Lower lobe of right lung (tissue), 2 donors: Measurements from ENCODE around the gene TSSK2. TPM values are rescaled to one million over a fixed set of nuclear protein-coding genes. Genes with fewer than 3 reads are reported as not detected.

Experiments
- ATAC-seq, 2 donors: fragments of 200-7000 bp; cut with Tn5 transposase; one replicate each; pipeline ENCODE4 v1.9.1; 2020 to 2022; ENCODE audit warnings: mild to moderate bottlenecking in 2 of 2, moderate library complexity in 2 of 2
- DNase-seq: peaks from one replicate; pipeline ENCODE4 v3.0.0-alpha.2; 2020
- H3K27ac ChIP-seq: fragments of 200-600 bp; one replicate; pipeline ENCODE4 v1.8.0; 2022
- H3K27me3 ChIP-seq: fragments of 200-600 bp; one replicate; pipeline ENCODE4 v1.8.0; 2022; ENCODE audit warnings: low read depth
- H3K36me3 ChIP-seq: fragments of 200-600 bp; one replicate; pipeline ENCODE4 v1.8.0; 2022; ENCODE audit warnings: mild to moderate bottlenecking
- H3K4me1 ChIP-seq: fragments of 200-600 bp; one replicate; pipeline ENCODE4 v1.8.0; 2022
- H3K4me3 ChIP-seq: fragments of 200-600 bp; one replicate; pipeline ENCODE4 v1.8.0; 2022; ENCODE audit warnings: mild to moderate bottlenecking
- H3K9me3 ChIP-seq: fragments of 200-600 bp; one replicate; pipeline ENCODE4 v1.8.0; 2022
- intact Hi-C: fragments of 100-400 bp; cut with DNase I; formaldehyde crosslinking; loops from one replicate; pipeline ENCODE4 v1.11.0; 2022
- total RNA-seq: library from RNA; stranded (reverse); fragmentation: NEBNext Ultra II Directional; extraction: Animal tissue kit (Norgen Biotek cat#: 25700); gene quantifications from one replicate; pipeline ENCODE4 v1.2.1, GENCODE V29; 2021
- TF ChIP-seq, protein P1 (sequence below): fragments of 200-600 bp; IDR thresholded peaks from one replicate; pipeline ENCODE4 v1.8.0; 2022; ENCODE audit warnings: antibody characterized with exemption, mild to moderate bottlenecking
- donor health status: DM: no; HTN: yes; CAD: no; lungs with severe emphysema.

Gene TSSK2
- total RNA-seq, 1 donor from 2014 or later = not detected

DNA sequence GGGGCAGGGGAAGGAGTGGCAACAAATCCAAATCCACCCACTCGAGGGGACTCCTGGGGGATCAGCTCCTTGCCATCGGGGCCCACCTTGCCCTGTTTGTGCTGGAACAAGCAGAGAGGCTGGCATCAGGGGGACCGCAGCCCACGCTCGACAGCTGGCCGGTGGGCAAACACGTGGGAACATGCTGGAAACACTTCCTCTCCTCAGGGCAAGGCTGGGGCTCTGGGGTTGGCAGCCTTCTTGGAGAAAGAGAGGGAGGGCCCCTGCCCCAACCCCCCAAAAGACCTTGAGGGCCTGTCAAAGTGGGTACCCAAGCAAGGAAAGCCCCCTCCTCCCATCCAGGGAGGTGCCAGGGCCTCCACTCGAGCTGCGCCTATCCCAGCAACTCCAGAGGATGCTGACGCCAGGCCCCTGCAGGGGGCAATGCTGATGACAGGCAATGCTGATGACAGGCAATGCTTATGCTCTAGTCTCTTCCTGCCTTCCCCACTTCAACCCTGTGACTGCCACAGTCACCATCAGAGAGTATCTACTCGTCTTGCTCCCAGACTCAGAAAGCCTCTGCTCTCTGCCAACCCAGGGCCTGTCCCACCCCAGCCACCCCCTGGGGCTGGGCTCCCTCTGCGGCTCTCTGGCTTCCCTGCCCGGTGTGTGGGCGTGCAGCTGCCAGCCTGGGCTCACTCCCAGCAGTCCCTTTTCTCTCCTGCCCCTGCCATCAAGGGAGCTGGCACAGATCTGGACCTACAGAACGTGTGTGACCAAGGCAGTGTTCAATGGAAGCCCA lies 7.3 kb downstream of the TSSK2 start:
- TF ChIP-seq, protein P1, sequence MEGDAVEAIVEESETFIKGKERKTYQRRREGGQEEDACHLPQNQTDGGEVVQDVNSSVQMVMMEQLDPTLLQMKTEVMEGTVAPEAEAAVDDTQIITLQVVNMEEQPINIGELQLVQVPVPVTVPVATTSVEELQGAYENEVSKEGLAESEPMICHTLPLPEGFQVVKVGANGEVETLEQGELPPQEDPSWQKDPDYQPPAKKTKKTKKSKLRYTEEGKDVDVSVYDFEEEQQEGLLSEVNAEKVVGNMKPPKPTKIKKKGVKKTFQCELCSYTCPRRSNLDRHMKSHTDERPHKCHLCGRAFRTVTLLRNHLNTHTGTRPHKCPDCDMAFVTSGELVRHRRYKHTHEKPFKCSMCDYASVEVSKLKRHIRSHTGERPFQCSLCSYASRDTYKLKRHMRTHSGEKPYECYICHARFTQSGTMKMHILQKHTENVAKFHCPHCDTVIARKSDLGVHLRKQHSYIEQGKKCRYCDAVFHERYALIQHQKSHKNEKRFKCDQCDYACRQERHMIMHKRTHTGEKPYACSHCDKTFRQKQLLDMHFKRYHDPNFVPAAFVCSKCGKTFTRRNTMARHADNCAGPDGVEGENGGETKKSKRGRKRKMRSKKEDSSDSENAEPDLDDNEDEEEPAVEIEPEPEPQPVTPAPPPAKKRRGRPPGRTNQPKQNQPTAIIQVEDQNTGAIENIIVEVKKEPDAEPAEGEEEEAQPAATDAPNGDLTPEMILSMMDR = no peak
- Histone ChIP-seq H3K36me3 (peaks cover 91% of the 10 kb centered on the region), H3K27me3 (no peaks in the 10 kb centered on the region), H3K4me3 (no peak overlapping the region), H3K9me3 (no peaks in the 10 kb centered on the region), H3K4me1 (peaks cover 4% of the 10 kb centered on the region), H3K27ac (no peak overlapping the region)
- intact Hi-C loops = no loop called here
- ATAC-seq (no peak), DNase-seq (no peak)

DNA sequence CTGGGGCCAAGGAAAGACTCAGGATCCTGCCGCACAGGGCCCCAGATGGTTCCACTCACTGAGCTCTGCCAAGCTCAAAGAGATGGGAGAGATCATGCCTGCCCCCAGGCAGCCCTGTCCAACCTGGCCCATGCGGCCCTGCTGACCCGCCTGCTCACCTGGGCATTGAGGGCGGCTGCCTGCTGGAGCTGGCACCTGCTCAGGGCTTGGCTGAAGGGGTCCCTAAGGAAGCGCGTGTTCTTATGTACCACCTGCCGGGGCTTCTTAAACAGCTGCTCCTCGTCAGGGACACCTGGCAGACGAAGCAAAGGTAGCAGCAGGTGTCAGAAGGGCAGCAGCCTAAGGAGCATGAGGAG lies 7.9 kb downstream of the TSSK2 start:
- intact Hi-C loops = no loop called here
- ATAC-seq = no peak
- no peaks in the 10 kb centered on the region for H3K27me3 ChIP-seq
- peaks cover 10% of the 10 kb centered on the region for H3K4me1 ChIP-seq
- no peak overlapping the region for H3K27ac ChIP-seq
- no peak for DNase-seq
- TF ChIP-seq, protein P1 = no peak
- H3K9me3 ChIP-seq = no peaks in the 10 kb centered on the region
- H3K4me3 ChIP-seq = no peak overlapping the region
- peaks cover 85% of the 10 kb centered on the region for H3K36me3 ChIP-seq

DNA sequence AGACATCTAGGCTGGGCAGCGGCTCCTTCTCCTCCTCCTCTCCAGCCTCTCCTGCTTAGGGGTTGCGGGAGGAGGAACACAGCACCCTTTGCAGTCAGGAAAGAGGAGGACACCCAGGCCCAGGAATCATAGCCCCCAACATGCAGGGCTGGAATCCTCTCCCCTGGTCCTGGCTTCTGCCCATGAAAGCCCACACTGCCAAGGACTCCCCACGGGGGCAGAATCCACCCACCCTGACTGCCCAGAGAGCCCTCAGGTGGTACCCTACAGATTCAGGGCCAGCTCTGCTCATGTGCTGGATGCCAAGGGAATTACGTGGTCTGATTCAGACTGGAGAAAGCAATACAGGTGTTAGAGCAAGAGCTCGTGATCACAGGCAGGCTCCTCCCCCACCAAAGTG lies 8.9 kb downstream of the TSSK2 start:
- H3K4me1 ChIP-seq = peaks cover 11% of the 10 kb centered on the region
- H3K9me3 ChIP-seq = no peaks in the 10 kb centered on the region
- DNase-seq (no peak), ATAC-seq (no peak)
- TF ChIP-seq, protein P1 = no peak
- intact Hi-C loops = no loop called here
- no peak overlapping the region for H3K27ac ChIP-seq
- H3K36me3 ChIP-seq = peaks cover 75% of the 10 kb centered on the region
- no peaks in the 10 kb centered on the region for H3K27me3 ChIP-seq
- H3K4me3 ChIP-seq = no peak overlapping the region

DNA sequence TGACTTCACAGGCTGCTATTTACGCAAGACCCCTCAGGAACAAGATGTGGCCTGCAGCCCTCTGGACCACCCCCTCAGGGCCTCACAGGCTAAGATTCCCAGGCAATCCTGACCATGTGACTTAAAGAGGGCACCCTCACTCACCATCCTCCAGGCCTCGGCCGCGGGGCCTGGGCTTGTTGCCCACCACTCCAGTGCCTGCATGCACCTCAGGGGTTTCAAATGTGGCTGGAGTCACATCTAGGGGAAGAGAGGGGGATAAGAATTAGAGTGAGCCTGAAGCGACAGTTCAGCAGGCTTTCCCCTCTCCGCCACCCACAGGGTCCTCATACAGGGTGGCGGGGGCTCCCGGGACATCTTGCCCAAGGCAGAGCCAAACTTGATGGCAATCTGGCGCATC lies 11.3 kb downstream of the TSSK2 start:
- no peak overlapping the region for H3K27ac ChIP-seq
- DNase-seq = no peak
- TF ChIP-seq, protein P1 = no peak
- no peak for ATAC-seq
- no peak overlapping the region for H3K4me3 ChIP-seq
- H3K9me3 ChIP-seq = no peaks in the 10 kb centered on the region
- H3K4me1 ChIP-seq = peaks cover 11% of the 10 kb centered on the region
- H3K27me3 ChIP-seq = peaks cover 4% of the 10 kb centered on the region
- H3K36me3 ChIP-seq = peaks cover 54% of the 10 kb centered on the region
- intact Hi-C loops = no loop called here

DNA sequence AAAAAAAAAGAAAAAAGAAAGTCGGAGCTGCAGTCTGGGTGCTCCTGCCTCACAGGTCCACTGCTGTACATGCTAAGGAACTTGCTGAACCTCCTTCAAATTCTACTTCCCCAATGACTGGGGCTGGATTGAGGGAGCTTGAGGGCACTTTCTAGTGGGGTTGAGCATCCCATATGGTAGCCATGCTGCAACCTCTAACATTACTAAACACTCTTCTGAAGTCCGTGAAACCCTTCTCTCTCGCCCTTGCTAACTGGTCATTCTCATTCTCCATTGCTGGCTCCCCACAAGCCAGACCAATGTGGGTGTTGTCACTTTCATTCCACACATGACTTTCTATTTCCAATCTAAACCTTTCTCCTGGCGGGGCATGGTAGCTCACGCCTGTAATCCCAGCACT lies 12.1 kb downstream of the TSSK2 start:
- TF ChIP-seq, protein P1 = no peak
- peaks cover 12% of the 10 kb centered on the region for H3K27me3 ChIP-seq
- H3K36me3 ChIP-seq = peaks cover 45% of the 10 kb centered on the region
- DNase-seq (no peak), ATAC-seq (no peak)
- H3K4me1 ChIP-seq = peaks cover 11% of the 10 kb centered on the region
- peak overlapping the region; percentile 83 for H3K4me3 ChIP-seq
- H3K27ac ChIP-seq = no peak overlapping the region
- H3K9me3 ChIP-seq = no peaks in the 10 kb centered on the region
- intact Hi-C loops = no loop called here
